SK-N-SH treated with all-trans-retinoic acid at 6 μM for 48 hours (cell line): ENCODE results near the gene EPC2.

ENCODE experiments used
- ATAC-seq: fragments of 200-7000 bp; cut with Tn5 transposase; 3 replicates; pipeline ENCODE4 v1.9.1; 2020; ENCODE audit warnings: mild to moderate bottlenecking, moderate library complexity
- BACH2 ChIP-seq: fragments of 250-450 bp; sonication (Bioruptor Pico); IDR thresholded peaks from 2 replicates; pipeline ENCODE4 v1.9.0; 2021; ENCODE audit warnings: mild to moderate bottlenecking, borderline replicate concordance
- CREB5 ChIP-seq: fragments of 250-450 bp; sonication (Bioruptor Pico); IDR thresholded peaks from 2 replicates; pipeline ENCODE4 v1.5.1; 2020; ENCODE audit warnings: low read depth, mild to moderate bottlenecking, moderate library complexity
- CSDC2 ChIP-seq: fragments of 250-450 bp; sonication (Bioruptor Pico); IDR thresholded peaks from 2 replicates; pipeline ENCODE4 v1.5.0; 2020; ENCODE audit warnings: mild to moderate bottlenecking, moderate library complexity
- CSRNP3 ChIP-seq: fragments of 250-450 bp; sonication (Bioruptor Pico); IDR thresholded peaks from 2 replicates; pipeline ENCODE4 v1.5.1; 2021; ENCODE audit warnings: mild to moderate bottlenecking, moderate library complexity
- ESRRG ChIP-seq: fragments of 250-450 bp; sonication (Bioruptor Pico); IDR thresholded peaks from 2 replicates; pipeline ENCODE4 v1.6.1; 2021; ENCODE audit warnings: mild to moderate bottlenecking
- GLIS3 ChIP-seq: fragments of 250-450 bp; sonication (Bioruptor Pico); IDR thresholded peaks from 2 replicates; pipeline ENCODE4 v1.5.0; 2020; ENCODE audit warnings: mild to moderate bottlenecking, moderate library complexity
- ISL1 ChIP-seq: fragments of 250-450 bp; sonication (Bioruptor Pico); IDR thresholded peaks from 2 replicates; pipeline ENCODE4 v2.1.2; 2022; ENCODE audit warnings: mild to moderate bottlenecking, moderate library complexity
- OSR1 ChIP-seq: fragments of 250-450 bp; sonication (Bioruptor Pico); IDR thresholded peaks from 2 replicates; pipeline ENCODE4 v1.8.0; 2022; ENCODE audit warnings: moderate library complexity, mild to moderate bottlenecking, inconsistent platforms
- PATZ1 ChIP-seq: fragments of 250-450 bp; sonication (Bioruptor Pico); IDR thresholded peaks from 2 replicates; pipeline ENCODE4 v1.8.0; 2020; ENCODE audit warnings: mild to moderate bottlenecking, moderate library complexity, borderline replicate concordance
- POU6F1 ChIP-seq: fragments of 250-450 bp; sonication (Bioruptor Pico); IDR thresholded peaks from 2 replicates; pipeline ENCODE4 v1.8.0; 2021; ENCODE audit warnings: low read depth, mild to moderate bottlenecking, moderate library complexity, borderline replicate concordance
- PPARA ChIP-seq: fragments of 250-450 bp; sonication (Bioruptor Pico); IDR thresholded peaks from 2 replicates; pipeline ENCODE4 v1.5.0; 2020; ENCODE audit warnings: mild to moderate bottlenecking, borderline replicate concordance
- SNAI2 ChIP-seq: fragments of 250-450 bp; sonication (Bioruptor Pico); IDR thresholded peaks from 2 replicates; pipeline ENCODE4 v1.5.0; 2020; ENCODE audit warnings: mild to moderate bottlenecking, moderate library complexity
- TOX ChIP-seq: fragments of 250-450 bp; sonication (Bioruptor Pico); IDR thresholded peaks from 2 replicates; pipeline ENCODE4 v1.8.0; 2021; ENCODE audit warnings: mild to moderate bottlenecking, moderate library complexity, borderline replicate concordance
- TSHZ2 ChIP-seq: fragments of 250-450 bp; sonication (Bioruptor Pico); IDR thresholded peaks from 2 replicates; pipeline ENCODE4 v1.5.0; 2020; ENCODE audit warnings: mild to moderate bottlenecking, moderate library complexity
- ZC3H10 ChIP-seq: fragments of 250-450 bp; sonication (Bioruptor Pico); IDR thresholded peaks from 2 replicates; pipeline ENCODE4 v1.5.1; 2021; ENCODE audit warnings: mild to moderate bottlenecking, moderate library complexity
- ZFP3 ChIP-seq: fragments of 250-450 bp; sonication (Bioruptor Pico); IDR thresholded peaks from 2 replicates; pipeline ENCODE4 v1.5.0; 2020; ENCODE audit warnings: mild to moderate bottlenecking, moderate library complexity
- ZFP30 ChIP-seq: fragments of 450-650 bp; formaldehyde crosslinking; IDR thresholded peaks from 2 replicates; pipeline ENCODE4 v1.5.0; 2022; ENCODE audit warnings: mild to moderate bottlenecking, moderate library complexity
- ZNF565 ChIP-seq: fragments of 450-650 bp; formaldehyde crosslinking; conservative IDR thresholded peaks from 2 replicates; pipeline ENCODE4 v1.5.0; 2020; ENCODE audit warnings: low read depth, mild to moderate bottlenecking, moderate library complexity
- ZNF70 ChIP-seq: fragments of 450-650 bp; formaldehyde crosslinking; IDR thresholded peaks from 2 replicates; pipeline ENCODE4 v1.5.0; 2020; ENCODE audit warnings: mild to moderate bottlenecking, moderate library complexity

EPC2 gene

GRCh38 chr2:148602885-148603561 is 41.5 kb upstream of the EPC2 start (continued):
- TF ChIP-seq CREB5 = no peak
- TF ChIP-seq ZNF565 (CRISPR knock-in tag) = no peak

GRCh38 chr2:148603562-148603920 is 41.0 kb upstream of the EPC2 start:
- ATAC-seq = no peak
- no peak for TF ChIP-seq GLIS3 (CRISPR knock-in tag)
- TF ChIP-seq ZNF565 (CRISPR knock-in tag) = no peak
- no peak for TF ChIP-seq POU6F1 (CRISPR knock-in tag)
- no peak for TF ChIP-seq ESRRG (CRISPR knock-in tag)
- no peak for TF ChIP-seq CREB5
- TF ChIP-seq ISL1 (CRISPR knock-in tag) = no peak
- no peak for TF ChIP-seq ZFP30 (CRISPR knock-in tag)
- no peak for TF ChIP-seq ZNF70
- no peak for TF ChIP-seq TOX (CRISPR knock-in tag)

- no peak for TF ChIP-seq ZNF70
- TF ChIP-seq CSDC2 (CRISPR knock-in tag) = no peak
- no peak for TF ChIP-seq PPARA (CRISPR knock-in tag)
- no peak for TF ChIP-seq BACH2
- no peak for TF ChIP-seq ZC3H10 (CRISPR knock-in tag)
- no peak for TF ChIP-seq ESRRG (CRISPR knock-in tag)
- no peak for ATAC-seq
Observed at GRCh38 chr2:148604927-148605326, 39.6 kb upstream of the EPC2 start.

- no peak for ATAC-seq
Observed at GRCh38 chr2:148607566-148607965, 37.0 kb upstream of the EPC2 start.

GRCh38 chr2:148613231-148614013 is 31.1 kb upstream of the EPC2 start:
- TF ChIP-seq BACH2 = no peak

More at GRCh38 chr2:148607566-148607965, 37.0 kb upstream of the EPC2 start:
- TF ChIP-seq CSDC2 (CRISPR knock-in tag) = no peak
- no peak for TF ChIP-seq ZFP3
- TF ChIP-seq CSRNP3 = no peak
- no peak for TF ChIP-seq SNAI2 (CRISPR knock-in tag)

GRCh38 chr2:148614014-148614321 is 30.6 kb upstream of the EPC2 start:
- TF ChIP-seq PATZ1 (no peak), BACH2 (no peak), SNAI2 (CRISPR knock-in tag) (no peak), GLIS3 (CRISPR knock-in tag) (no peak), ESRRG (CRISPR knock-in tag) (no peak), ZNF70 (no peak), ISL1 (CRISPR knock-in tag) (no peak), ZFP3 (no peak), ZFP30 (CRISPR knock-in tag) (no peak), OSR1 (CRISPR knock-in tag) (no peak), TSHZ2 (CRISPR knock-in tag) (no peak), CSDC2 (CRISPR knock-in tag) (no peak)
- ATAC-seq = no peak; the same call in 2 of the 3 replicates

More at GRCh38 chr2:148613231-148614013, 31.1 kb upstream of the EPC2 start:
- no peak for ATAC-seq
